Endothelial cell (in vitro differentiated cells): ENCODE results near the gene IL17RB. TPM values are rescaled to one million over a fixed set of nuclear protein-coding genes. Genes with fewer than 3 reads are reported as not detected.

Source experiments
- DNase-seq: peaks from one replicate; pipeline ENCODE4 v3.0.0; 2021; ENCODE audit warnings: low spot score
- H3K27ac Mint-ChIP-seq: one replicate; pipeline ENCODE4 v1.8.0; 2021; ENCODE audit warnings: mixed read lengths, inconsistent platforms; ENCODE audit not compliant: unreplicated experiment
- H3K27me3 Mint-ChIP-seq: one replicate; pipeline ENCODE4 v1.8.0; 2021; ENCODE audit warnings: mild to moderate bottlenecking, moderate library complexity, mixed read lengths, inconsistent platforms; ENCODE audit not compliant: unreplicated experiment
- H3K36me3 Mint-ChIP-seq: one replicate; pipeline ENCODE4 v1.8.0; 2021; ENCODE audit warnings: mild to moderate bottlenecking, low read depth, mixed read lengths, inconsistent platforms; ENCODE audit not compliant: unreplicated experiment
- H3K4me1 Mint-ChIP-seq: one replicate; pipeline ENCODE4 v1.8.0; 2021; ENCODE audit warnings: mild to moderate bottlenecking, mixed read lengths, inconsistent platforms; ENCODE audit not compliant: unreplicated experiment
- H3K4me3 Mint-ChIP-seq: one replicate; pipeline ENCODE4 v1.8.0; 2021; ENCODE audit warnings: mild to moderate bottlenecking, mixed read lengths, inconsistent platforms; ENCODE audit not compliant: unreplicated experiment
- H3K9me3 Mint-ChIP-seq: one replicate; pipeline ENCODE4 v1.8.0; 2021; ENCODE audit warnings: mixed read lengths, inconsistent platforms; ENCODE audit not compliant: unreplicated experiment
- CTCF ChIP-seq: fragments of 200-600 bp; sonication (generic); IDR thresholded peaks from one replicate; pipeline ENCODE4 v1.5.0; 2021; ENCODE audit warnings: antibody characterized with exemption; ENCODE audit not compliant: unreplicated experiment
- total RNA-seq: library from RNA; stranded (reverse); fragmentation: NEBNext Ultra II Directional; extraction: Animal tissue kit (Norgen Biotek cat#: 25700); gene quantifications from one replicate; pipeline ENCODE4 v1.2.1, GENCODE V29; 2021; ENCODE audit not compliant: unreplicated experiment

Gene IL17RB
- total RNA-seq, 1 donor from 2014 or later, result 0.33 TPM

- H3K36me3 Mint-ChIP-seq, result peaks cover 35% of the 10 kb centered on the region
These were observed 34.3 kb downstream of the IL17RB start for GRCh38 chr3:53880396-53881345.

GRCh38 chr3:53881691-53882593, 35.6 kb downstream of the IL17RB start, which contains the start of gene ACTR8:
TSS of gene ACTR8 (minus strand) at chr3:53882152. CDS start at chr3:53882101, 51 bp downstream.
- Mint-ChIP-seq H3K27ac (peak within 1 kb of the TSS; percentile 95), H3K27me3 (peaks cover 7% of the 10 kb centered on the region), H3K4me3 (peak within 1 kb of the TSS; percentile 97), H3K36me3 (peaks cover 31% of the 10 kb centered on the region), H3K4me1 (peaks cover 18% of the 10 kb centered on the region), H3K9me3 (no peaks in the 10 kb centered on the region)
- TF ChIP-seq CTCF, result no peak
- peak; percentile 93 for DNase-seq

More at GRCh38 chr3:53880396-53881345, 34.3 kb downstream of the IL17RB start:
- Mint-ChIP-seq H3K9me3 (no peaks in the 10 kb centered on the region), H3K27me3 (peaks cover 7% of the 10 kb centered on the region), H3K4me1 (peaks cover 18% of the 10 kb centered on the region), H3K27ac (peak overlapping the region; percentile 87), H3K4me3 (peak overlapping the region; percentile 97)
- DNase-seq, result no peak
- TF ChIP-seq CTCF, result no peak

GRCh38 chr3:53883008-53883407, 36.6 kb downstream of the IL17RB start:
- peaks cover 29% of the 10 kb centered on the region for H3K36me3 Mint-ChIP-seq

GRCh38 chr3:53884623-53885022, 38.3 kb downstream of the IL17RB start:
- Mint-ChIP-seq H3K4me3 (no peak overlapping the region), H3K36me3 (peaks cover 21% of the 10 kb centered on the region), H3K27ac (no peak overlapping the region), H3K27me3 (peaks cover 10% of the 10 kb centered on the region), H3K4me1 (peaks cover 21% of the 10 kb centered on the region), H3K9me3 (no peaks in the 10 kb centered on the region)
- DNase-seq, result no peak
- TF ChIP-seq CTCF, result no peak

More at GRCh38 chr3:53883008-53883407, 36.6 kb downstream of the IL17RB start:
- peak overlapping the region; percentile 50 for H3K27ac Mint-ChIP-seq
- TF ChIP-seq CTCF, result no peak
- peaks cover 7% of the 10 kb centered on the region for H3K27me3 Mint-ChIP-seq
- peaks cover 18% of the 10 kb centered on the region for H3K4me1 Mint-ChIP-seq
- no peak for DNase-seq
- peak overlapping the region; percentile 97 for H3K4me3 Mint-ChIP-seq
- no peaks in the 10 kb centered on the region for H3K9me3 Mint-ChIP-seq
